ENCODE measurements around the gene STK11.

DNA sequence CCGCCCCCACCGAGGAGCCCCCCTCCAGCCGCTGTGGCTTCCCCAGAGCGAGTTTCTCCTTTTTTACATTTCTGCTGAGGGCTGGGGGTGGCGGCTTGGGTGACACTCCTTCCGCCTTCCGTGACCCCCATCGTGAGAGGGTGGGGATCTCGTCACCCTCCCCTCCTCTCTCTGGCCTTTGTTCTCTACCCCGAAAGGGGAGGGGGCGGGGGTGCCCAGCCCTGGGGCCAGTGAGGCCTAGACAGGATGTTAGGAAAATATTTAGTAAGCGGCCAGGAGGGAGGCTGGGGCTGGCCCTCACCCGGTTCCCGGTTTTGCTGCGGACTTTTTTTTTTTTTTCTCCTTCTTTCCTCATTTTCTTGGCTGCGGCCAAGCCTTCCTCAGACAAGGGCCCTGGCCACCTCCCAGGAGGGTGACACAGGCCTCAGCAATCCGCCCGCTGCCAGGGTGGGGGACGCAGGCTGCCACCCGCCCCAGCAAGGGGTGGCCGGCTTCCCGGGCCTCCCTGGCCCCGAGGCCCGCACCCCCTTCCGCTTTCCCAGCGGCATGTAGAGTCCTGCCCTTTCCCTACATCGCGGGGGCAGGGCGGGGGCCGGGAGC, 46.7 kb downstream of the STK11 start:
- TF ChIP-seq CTCF (conservative IDR thresholded peaks at IDR 0.05; ENCODE audit: low read length), result no peak
- TF ChIP-seq EZH2phosphoT487 (IDR thresholded peaks at IDR 0.05; ENCODE audit: borderline replicate concordance), result no peak

Measured in Loucy (cell line).